ENCODE results near the gene GEMIN7.

The GEMIN7 gene

DNA sequence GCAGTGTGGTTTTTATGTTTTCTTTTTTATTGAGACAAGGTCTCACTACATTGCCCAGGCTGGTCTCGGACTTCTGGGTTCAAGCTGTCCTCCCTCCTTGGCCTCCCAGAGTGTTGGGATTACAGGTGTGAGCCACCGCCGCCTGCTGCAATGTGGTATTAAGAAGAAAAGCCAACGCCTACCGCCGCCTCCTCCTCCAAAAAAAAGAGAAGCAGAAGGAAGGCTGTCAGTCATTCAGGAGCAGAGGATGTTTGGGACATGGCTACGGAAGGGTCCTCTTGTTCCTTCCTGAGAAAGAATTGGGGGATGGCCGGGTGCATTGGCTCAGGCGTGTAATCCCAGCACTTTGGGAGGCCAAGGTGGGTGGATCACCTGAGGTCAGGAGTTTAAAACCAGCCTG is 15.1 kb downstream of the GEMIN7 start:
- Histone ChIP-seq H3K4me1 (ENCODE audit: control insufficient read depth, insufficient read depth, low read length) (peaks cover 19% of the 10 kb centered on the region), H3K4me3 (ENCODE audit: low read depth, low read length) (peak overlapping the region; percentile 89), H3K27me3 (ENCODE audit: control insufficient read depth, insufficient read depth, low read length) (no peaks in the 10 kb centered on the region), H3K9ac (ENCODE audit: low read depth, low read length) (peak overlapping the region; percentile 91), H3K36me3 (ENCODE audit: control insufficient read depth, insufficient read depth, low read length) (peaks cover 5% of the 10 kb centered on the region), H3K9me3 (ENCODE audit: control insufficient read depth, insufficient read depth, low read length) (no peaks in the 10 kb centered on the region)

DNA sequence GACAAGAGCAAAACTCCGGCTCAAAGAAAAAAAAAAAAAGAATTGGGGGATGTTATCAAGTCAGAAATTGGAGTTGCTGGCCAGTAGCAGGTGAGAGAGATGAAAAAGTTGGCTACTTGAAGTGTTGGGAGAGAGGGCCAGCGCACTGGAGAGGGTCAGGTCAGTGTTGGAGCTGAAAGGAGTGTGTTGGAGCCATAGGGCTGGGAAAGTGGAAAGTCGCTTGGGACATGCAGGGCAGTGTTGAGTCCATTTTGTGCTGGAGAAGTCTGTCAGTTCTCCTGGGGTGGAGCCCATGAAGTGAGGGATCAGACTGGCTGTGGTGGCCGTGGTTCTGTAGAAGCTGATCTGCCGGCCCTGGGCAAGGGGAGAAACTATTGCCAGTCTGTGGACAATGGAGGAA is 15.6 kb downstream of the GEMIN7 start:
- Histone ChIP-seq H3K4me1 (ENCODE audit: control insufficient read depth, insufficient read depth, low read length) (peaks cover 23% of the 10 kb centered on the region), H3K36me3 (ENCODE audit: control insufficient read depth, insufficient read depth, low read length) (peaks cover 5% of the 10 kb centered on the region), H3K27me3 (ENCODE audit: control insufficient read depth, insufficient read depth, low read length) (no peaks in the 10 kb centered on the region), H3K4me3 (ENCODE audit: low read depth, low read length) (no peak overlapping the region), H3K9me3 (ENCODE audit: control insufficient read depth, insufficient read depth, low read length) (no peaks in the 10 kb centered on the region), H3K9ac (ENCODE audit: low read depth, low read length) (no peak overlapping the region)

DNA sequence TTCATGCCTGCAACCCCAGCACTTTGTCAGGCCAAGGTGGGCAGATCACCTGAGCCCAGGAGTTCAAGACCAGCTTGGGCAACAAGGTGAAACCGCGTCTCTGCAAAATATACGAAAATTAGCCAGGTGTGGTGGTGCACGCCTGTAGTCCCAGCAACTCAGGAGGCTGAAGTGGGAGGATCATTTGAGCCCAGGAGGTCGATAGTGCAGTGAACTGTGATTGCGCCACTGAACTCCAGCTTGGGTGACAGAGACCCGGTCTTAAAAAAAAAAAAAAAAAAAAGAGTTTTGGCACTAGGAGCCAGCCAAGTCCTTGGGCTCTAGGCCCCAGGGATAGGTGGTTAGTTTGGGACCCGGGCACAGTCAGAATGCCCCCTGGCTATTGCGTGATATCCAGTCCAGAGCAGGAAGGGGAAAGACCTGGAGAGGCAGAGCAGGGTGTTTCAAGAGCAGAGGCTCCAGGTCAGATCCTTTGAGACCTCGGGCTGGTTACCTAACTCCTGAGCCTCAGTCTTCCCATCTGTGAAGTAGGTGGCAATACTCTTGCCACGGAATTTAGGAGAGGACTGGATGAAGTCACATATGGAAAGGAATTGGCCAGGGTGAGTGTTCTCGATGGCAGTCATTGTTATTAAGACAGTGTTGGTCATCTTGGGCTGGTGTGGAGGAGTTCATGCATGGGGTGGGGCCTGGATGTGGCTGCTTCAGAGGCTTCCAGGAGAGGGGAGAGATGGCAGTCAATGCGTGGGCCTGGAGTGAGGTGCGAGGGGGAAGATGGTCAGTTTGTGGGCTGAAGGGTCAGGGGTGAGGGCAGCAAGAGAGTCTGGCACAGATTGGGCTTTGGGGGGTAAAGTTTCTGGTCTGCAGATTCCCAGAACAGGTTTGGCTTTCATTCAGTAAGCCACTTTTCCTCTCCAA is 16.7 kb downstream of the GEMIN7 start:
- H3K4me3 ChIP-seq (ENCODE audit: low read depth, low read length) = no peak overlapping the region
- peaks cover 27% of the 10 kb centered on the region for H3K4me1 ChIP-seq (ENCODE audit: control insufficient read depth, insufficient read depth, low read length)
- peak overlapping the region; percentile 32 for H3K9ac ChIP-seq (ENCODE audit: low read depth, low read length)

DNA sequence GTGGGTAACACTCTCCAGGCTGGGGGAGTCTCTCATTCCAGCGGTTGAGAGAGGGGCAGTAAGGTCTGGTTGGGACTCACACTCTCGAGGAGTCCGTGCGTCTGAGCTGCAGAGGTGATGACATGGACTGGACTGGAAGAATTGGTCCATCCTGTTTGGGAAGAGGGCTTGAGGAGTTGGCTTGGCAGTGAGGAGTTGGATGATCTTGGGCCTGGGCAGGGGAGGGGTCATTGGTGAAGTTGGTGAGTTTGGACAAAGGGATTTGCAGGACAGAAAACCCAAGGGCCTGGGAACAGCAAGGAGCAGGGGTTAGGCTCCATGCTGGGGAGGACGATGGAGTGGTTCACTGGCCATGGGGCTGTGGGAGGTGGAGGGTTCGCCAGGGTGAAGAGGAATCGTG is 17.6 kb downstream of the GEMIN7 start:
- Histone ChIP-seq H3K4me3 (ENCODE audit: low read depth, low read length) (no peak overlapping the region), H3K36me3 (ENCODE audit: control insufficient read depth, insufficient read depth, low read length) (peaks cover 5% of the 10 kb centered on the region), H3K4me1 (ENCODE audit: control insufficient read depth, insufficient read depth, low read length) (peaks cover 27% of the 10 kb centered on the region), H3K9me3 (ENCODE audit: control insufficient read depth, insufficient read depth, low read length) (no peaks in the 10 kb centered on the region), H3K27me3 (ENCODE audit: control insufficient read depth, insufficient read depth, low read length) (no peaks in the 10 kb centered on the region), H3K9ac (ENCODE audit: low read depth, low read length) (no peak overlapping the region)

More for the DNA sequence above, 16.7 kb downstream of the GEMIN7 start:
- Histone ChIP-seq H3K9me3 (ENCODE audit: control insufficient read depth, insufficient read depth, low read length) (no peaks in the 10 kb centered on the region), H3K27me3 (ENCODE audit: control insufficient read depth, insufficient read depth, low read length) (no peaks in the 10 kb centered on the region), H3K36me3 (ENCODE audit: control insufficient read depth, insufficient read depth, low read length) (peaks cover 5% of the 10 kb centered on the region)

DNA sequence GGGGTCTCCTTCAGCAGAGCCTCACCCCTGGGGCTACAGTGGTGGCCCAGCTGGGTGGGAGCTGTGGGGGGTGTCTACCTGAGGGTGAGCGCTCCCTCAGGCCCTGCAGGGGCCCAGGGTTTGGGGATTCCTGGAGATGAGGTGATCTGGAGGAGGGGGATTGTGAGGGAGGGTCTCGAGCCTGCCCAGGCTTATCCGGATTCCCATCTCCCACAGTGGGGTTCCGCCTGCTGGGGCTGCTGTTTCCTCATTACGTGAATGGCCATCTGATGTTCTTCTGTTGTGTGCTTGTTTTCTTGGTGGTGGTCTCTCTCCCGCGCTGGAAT is 18.4 kb downstream of the GEMIN7 start:
- peaks cover 28% of the 10 kb centered on the region for H3K4me1 ChIP-seq (ENCODE audit: control insufficient read depth, insufficient read depth, low read length)
- no peaks in the 10 kb centered on the region for H3K9me3 ChIP-seq (ENCODE audit: control insufficient read depth, insufficient read depth, low read length)
- H3K4me3 ChIP-seq (ENCODE audit: low read depth, low read length) = no peak overlapping the region
- H3K9ac ChIP-seq (ENCODE audit: low read depth, low read length) = peak overlapping the region; percentile 49
- peaks cover 6% of the 10 kb centered on the region for H3K36me3 ChIP-seq (ENCODE audit: control insufficient read depth, insufficient read depth, low read length)
- H3K27me3 ChIP-seq (ENCODE audit: control insufficient read depth, insufficient read depth, low read length) = no peaks in the 10 kb centered on the region

DNA sequence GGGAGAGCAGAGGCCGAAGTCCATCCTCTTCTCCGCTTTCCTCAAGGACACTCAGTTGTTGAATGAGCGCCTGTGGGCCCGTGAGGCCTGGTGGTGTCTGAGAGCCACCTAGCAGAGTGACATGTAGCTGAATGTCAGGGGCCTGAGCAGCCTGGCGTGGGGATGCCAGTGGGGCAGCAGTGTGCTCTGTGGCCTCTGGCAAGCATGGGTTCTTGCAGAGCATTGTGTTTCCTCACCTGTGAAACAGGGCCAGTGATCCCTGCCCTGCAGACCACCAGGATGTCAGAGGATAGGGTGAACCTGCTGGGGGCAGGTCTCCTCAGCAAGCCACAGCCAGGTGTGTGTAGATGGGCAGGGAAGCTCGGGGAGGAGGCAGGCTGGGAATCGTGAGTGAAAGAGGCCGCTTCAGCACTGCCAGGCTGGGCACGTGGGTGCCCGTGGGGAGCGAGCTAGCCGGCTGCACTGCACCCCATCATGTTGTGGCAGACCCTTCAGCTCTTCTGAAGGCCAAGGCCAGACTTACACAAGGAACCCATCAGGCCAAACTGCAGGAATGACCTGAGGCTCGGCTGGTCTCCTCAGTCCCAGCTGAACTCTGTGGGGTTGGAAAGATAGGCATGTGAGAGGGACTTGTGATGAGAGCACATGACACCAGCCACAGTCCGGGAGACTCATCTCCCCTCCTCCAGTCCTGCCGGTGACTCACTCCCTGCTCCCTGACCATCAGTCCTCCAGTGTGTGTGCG is 18.9 kb downstream of the GEMIN7 start:
- Histone ChIP-seq H3K9ac (ENCODE audit: low read depth, low read length) (peak overlapping the region; percentile 49), H3K4me3 (ENCODE audit: low read depth, low read length) (no peak overlapping the region), H3K4me1 (ENCODE audit: control insufficient read depth, insufficient read depth, low read length) (peaks cover 34% of the 10 kb centered on the region), H3K9me3 (ENCODE audit: control insufficient read depth, insufficient read depth, low read length) (no peaks in the 10 kb centered on the region), H3K27me3 (ENCODE audit: control insufficient read depth, insufficient read depth, low read length) (no peaks in the 10 kb centered on the region), H3K36me3 (ENCODE audit: control insufficient read depth, insufficient read depth, low read length) (peaks cover 7% of the 10 kb centered on the region)

DNA sequence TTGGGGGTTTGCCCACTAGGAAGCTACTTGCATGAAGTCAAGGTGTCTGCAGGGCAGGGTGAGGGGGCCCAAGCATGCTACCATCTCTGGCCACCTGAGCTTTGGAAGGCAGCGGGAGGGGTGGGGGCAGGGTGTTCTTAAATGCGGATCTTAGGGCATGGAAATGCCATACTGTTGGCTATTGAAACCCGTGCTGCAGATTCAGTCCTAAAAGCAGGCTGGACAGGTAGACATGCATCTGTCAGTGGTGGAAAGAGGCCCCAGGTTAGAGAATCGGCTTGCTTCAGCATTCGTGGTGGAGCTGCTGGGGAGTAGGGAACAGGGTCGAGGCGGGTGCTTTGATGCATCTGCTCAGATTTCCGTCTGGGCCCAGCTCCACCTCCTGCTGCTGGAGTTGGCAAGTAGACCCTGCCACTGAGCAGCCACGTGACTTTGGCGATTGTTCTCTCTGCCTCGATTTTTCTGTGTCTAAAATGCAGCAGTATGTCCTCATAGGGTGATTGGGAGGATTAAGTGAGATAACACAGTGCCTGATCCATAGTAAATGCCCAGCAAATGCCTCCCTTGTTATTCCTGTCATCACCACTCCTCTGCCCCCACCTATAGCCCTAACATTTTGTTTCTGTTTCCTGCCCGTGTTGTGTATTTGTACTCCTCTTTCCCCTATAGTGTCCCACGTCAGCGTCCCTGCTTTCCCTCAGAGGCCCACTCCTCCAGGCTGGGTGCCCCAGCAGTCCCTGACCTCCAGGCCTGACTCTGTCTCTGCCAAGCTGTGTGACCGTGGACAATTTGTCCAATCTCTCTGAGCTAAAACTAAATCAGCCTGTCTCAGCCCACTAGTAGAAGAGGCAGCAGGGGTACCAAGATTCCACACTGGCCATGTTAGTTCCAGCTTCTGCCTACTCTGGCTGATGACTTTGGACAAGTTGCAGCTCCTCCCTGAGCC is 19.7 kb downstream of the GEMIN7 start:
- Histone ChIP-seq H3K36me3 (ENCODE audit: control insufficient read depth, insufficient read depth, low read length) (peaks cover 7% of the 10 kb centered on the region), H3K9ac (ENCODE audit: low read depth, low read length) (peak overlapping the region; percentile 49), H3K4me3 (ENCODE audit: low read depth, low read length) (no peak overlapping the region), H3K4me1 (ENCODE audit: control insufficient read depth, insufficient read depth, low read length) (peaks cover 37% of the 10 kb centered on the region), H3K27me3 (ENCODE audit: control insufficient read depth, insufficient read depth, low read length) (no peaks in the 10 kb centered on the region), H3K9me3 (ENCODE audit: control insufficient read depth, insufficient read depth, low read length) (no peaks in the 10 kb centered on the region)

DNA sequence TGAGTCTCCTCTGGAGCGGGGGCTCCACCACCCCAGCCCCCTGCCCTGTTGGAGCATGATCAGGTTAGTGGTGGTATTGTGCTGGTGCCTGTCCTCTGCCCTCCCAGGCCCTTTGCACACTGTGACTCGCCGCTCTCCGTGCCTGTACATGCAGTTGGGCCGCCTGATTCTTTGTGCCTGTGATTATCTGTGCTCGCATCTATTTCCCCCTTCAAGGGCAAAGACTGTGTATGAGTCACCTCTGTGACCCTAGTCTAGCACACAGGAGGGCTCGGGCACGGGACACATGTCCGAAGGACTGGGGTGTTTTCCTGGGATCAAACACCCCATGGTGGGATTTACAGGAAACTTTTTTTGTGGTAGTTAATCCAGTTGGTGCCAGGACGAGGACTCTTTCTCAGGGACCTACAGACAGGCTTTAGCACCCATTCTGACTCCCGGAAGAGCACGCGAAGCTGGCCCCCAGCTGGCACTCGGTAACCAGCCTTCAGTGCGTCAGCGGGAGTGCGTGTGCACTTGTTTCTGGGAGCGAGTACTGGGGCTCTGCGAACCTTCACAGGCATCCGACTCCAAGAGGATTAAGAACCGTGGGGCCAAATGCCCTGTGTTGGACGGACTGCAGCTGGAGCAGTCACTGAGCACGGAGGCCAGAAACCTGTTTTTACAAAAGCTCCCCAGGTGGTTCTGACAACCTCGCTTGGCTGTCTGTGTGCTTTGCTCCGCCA is 20.6 kb downstream of the GEMIN7 start:
- Histone ChIP-seq H3K4me1 (ENCODE audit: control insufficient read depth, insufficient read depth, low read length) (peaks cover 36% of the 10 kb centered on the region), H3K36me3 (ENCODE audit: control insufficient read depth, insufficient read depth, low read length) (peaks cover 7% of the 10 kb centered on the region), H3K9me3 (ENCODE audit: control insufficient read depth, insufficient read depth, low read length) (no peaks in the 10 kb centered on the region), H3K27me3 (ENCODE audit: control insufficient read depth, insufficient read depth, low read length) (no peaks in the 10 kb centered on the region), H3K9ac (ENCODE audit: low read depth, low read length) (no peak overlapping the region), H3K4me3 (ENCODE audit: low read depth, low read length) (no peak overlapping the region)

DNA sequence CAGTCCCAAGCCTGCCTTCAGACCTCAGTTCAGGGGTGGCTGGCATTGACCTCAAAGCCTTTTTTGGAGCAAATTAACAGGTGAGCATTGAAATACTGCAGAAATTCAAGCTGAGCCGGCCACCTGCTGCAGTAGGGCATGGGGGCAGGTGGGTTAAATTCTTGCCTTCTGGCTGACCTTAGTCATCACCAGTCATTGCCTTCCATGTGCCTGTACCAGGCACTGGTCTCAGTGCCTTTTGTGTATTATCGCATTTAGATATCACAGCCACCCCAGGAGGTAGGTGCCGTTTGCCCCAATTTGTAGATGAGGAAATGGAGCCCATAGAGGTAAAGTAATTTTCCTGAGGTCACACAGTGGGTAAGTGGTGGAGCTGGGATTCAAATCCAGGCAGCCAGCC is 21.1 kb downstream of the GEMIN7 start:
- H3K36me3 ChIP-seq (ENCODE audit: control insufficient read depth, insufficient read depth, low read length) = peaks cover 7% of the 10 kb centered on the region
- H3K9me3 ChIP-seq (ENCODE audit: control insufficient read depth, insufficient read depth, low read length) = no peaks in the 10 kb centered on the region
- H3K9ac ChIP-seq (ENCODE audit: low read depth, low read length) = no peak overlapping the region
- no peak overlapping the region for H3K4me3 ChIP-seq (ENCODE audit: low read depth, low read length)
- H3K27me3 ChIP-seq (ENCODE audit: control insufficient read depth, insufficient read depth, low read length) = no peaks in the 10 kb centered on the region
- H3K4me1 ChIP-seq (ENCODE audit: control insufficient read depth, insufficient read depth, low read length) = peaks cover 36% of the 10 kb centered on the region

DNA sequence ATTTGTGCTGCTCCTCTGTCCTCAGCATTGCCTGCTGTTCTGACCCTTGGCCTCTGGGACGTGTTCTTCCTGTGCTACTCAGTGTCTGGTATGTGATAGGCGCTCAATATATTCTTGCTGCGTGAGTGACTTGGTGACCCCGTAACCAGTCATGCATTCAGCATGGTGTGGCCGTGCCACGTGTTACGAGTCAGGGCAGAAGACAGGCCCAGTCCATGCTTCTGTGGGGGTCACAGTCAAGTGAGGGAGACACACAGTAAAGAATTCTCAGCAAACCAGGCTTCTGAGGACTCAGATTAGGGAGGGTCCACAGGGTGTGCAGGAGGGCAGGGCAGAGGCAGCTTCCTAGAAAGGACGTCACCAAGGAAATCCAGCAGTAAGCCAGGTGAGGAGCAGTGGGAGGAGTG is 21.8 kb downstream of the GEMIN7 start:
- peaks cover 36% of the 10 kb centered on the region for H3K4me1 ChIP-seq (ENCODE audit: control insufficient read depth, insufficient read depth, low read length)
- H3K4me3 ChIP-seq (ENCODE audit: low read depth, low read length) = no peak overlapping the region
- H3K9ac ChIP-seq (ENCODE audit: low read depth, low read length) = no peak overlapping the region
- H3K27me3 ChIP-seq (ENCODE audit: control insufficient read depth, insufficient read depth, low read length) = no peaks in the 10 kb centered on the region
- H3K9me3 ChIP-seq (ENCODE audit: control insufficient read depth, insufficient read depth, low read length) = no peaks in the 10 kb centered on the region
- peaks cover 4% of the 10 kb centered on the region for H3K36me3 ChIP-seq (ENCODE audit: control insufficient read depth, insufficient read depth, low read length)

DNA sequence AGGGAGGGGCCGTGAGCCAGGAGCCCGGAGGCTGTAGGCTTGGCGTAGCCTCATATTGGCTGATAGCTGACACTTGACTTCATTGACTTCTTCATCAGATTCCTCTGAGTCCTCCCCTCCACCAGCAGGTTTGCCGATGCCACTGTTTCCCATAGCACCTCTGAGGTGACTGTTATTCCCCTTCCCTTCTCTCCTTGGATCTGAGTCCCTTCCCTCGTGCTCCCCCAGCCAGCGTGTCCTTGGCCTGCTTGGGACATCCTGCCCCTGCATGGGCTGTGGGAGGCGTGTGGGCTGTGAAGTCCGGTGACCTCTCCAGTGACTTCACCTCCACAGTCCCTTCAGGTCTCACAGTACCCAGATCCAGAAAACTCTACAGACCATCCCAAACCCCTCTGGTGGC is 22.7 kb downstream of the GEMIN7 start:
- Histone ChIP-seq H3K4me3 (ENCODE audit: low read depth, low read length) (no peak overlapping the region), H3K9ac (ENCODE audit: low read depth, low read length) (no peak overlapping the region), H3K4me1 (ENCODE audit: control insufficient read depth, insufficient read depth, low read length) (peaks cover 36% of the 10 kb centered on the region)

More for the DNA sequence above, 22.7 kb downstream of the GEMIN7 start:
- Histone ChIP-seq H3K27me3 (ENCODE audit: control insufficient read depth, insufficient read depth, low read length) (no peaks in the 10 kb centered on the region), H3K36me3 (ENCODE audit: control insufficient read depth, insufficient read depth, low read length) (peaks cover 2% of the 10 kb centered on the region), H3K9me3 (ENCODE audit: control insufficient read depth, insufficient read depth, low read length) (no peaks in the 10 kb centered on the region)
